Thyroid gland (tissue), 4 donors: ENCODE data around the gene DHX34.

Source experiments
- CTCF ChIP-seq, 6 experiments: fragments of 200-600 bp in 3 of 6; fragments of 450-650 bp in 3 of 6; sonication (generic) in 3 of 6; IDR thresholded peaks; one replicate each; pipeline ENCODE4 v1.5.1; 2016 to 2019; ENCODE audit warnings: antibody characterized with exemption in 6 of 6, mild to moderate bottlenecking in 2 of 6, inconsistent platforms in 1 of 6, moderate library complexity in 1 of 6
- POLR2A ChIP-seq, 2 donors: fragments of 450-650 bp; IDR thresholded peaks; one replicate each; pipeline ENCODE4 v1.6.1; 2017; ENCODE audit warnings: antibody characterized with exemption in 2 of 2, mild to moderate bottlenecking in 2 of 2, moderate library complexity in 1 of 2

- no peak for TF ChIP-seq CTCF (IDR thresholded peaks at IDR 0.05)
- no peak for TF ChIP-seq POLR2A (IDR thresholded peaks at IDR 0.05)
Observed at GRCh38 chr19:47375694-47376588, 26.8 kb downstream of the DHX34 start.
